ENCODE measurements around the gene PHYKPL. TPM values are rescaled to one million over a fixed set of nuclear protein-coding genes. Genes with fewer than 3 reads are reported as not detected.

Gene PHYKPL
- total RNA-seq, 1 donor from 2014 or later = 95.4 TPM

- no peak for DNase-seq (ENCODE audit: low spot score)
Measured at GRCh38 chr5:178189433-178189832, 43.2 kb downstream of the PHYKPL start.

- DNase-seq (ENCODE audit: low spot score) = no peak
Measured at GRCh38 chr5:178187014-178187413, 45.6 kb downstream of the PHYKPL start, which contains the start of gene GMCL2. Gene GMCL2, minus strand, starts transcription at chr5:178187371. Its CDS starts 72 bp downstream, at chr5:178187299.

GRCh38 chr5:178186427-178186826 lies 46.2 kb downstream of the PHYKPL start:
- DNase-seq (ENCODE audit: low spot score) = no peak

GRCh38 chr5:178182158-178182876 lies 50.3 kb downstream of the PHYKPL start:
- no peak for DNase-seq (ENCODE audit: low spot score)

- DNase-seq (ENCODE audit: low spot score) = no peak
Measured at GRCh38 chr5:178180141-178180863, 52.3 kb downstream of the PHYKPL start.

GRCh38 chr5:178177569-178177968 lies 55.0 kb downstream of the PHYKPL start:
- no peak for DNase-seq (ENCODE audit: low spot score)

- DNase-seq (ENCODE audit: low spot score) = no peak
Measured at GRCh38 chr5:178176791-178177190, 55.8 kb downstream of the PHYKPL start.

GRCh38 chr5:178174456-178174855 lies 58.1 kb downstream of the PHYKPL start:
- no peak for DNase-seq (ENCODE audit: low spot score)

- no peak for DNase-seq (ENCODE audit: low spot score)
Measured at GRCh38 chr5:178170455-178170854, 62.1 kb downstream of the PHYKPL start.

- no peak for DNase-seq (ENCODE audit: low spot score)
Measured at GRCh38 chr5:178165581-178165980, 67.0 kb downstream of the PHYKPL start.

GRCh38 chr5:178163772-178164735 lies 68.5 kb downstream of the PHYKPL start:
- peak; percentile 77 for DNase-seq (ENCODE audit: low spot score)

GRCh38 chr5:178162481-178162880 lies 70.1 kb downstream of the PHYKPL start:
- no peak for DNase-seq (ENCODE audit: low spot score)

GRCh38 chr5:178160176-178160575 lies 72.4 kb downstream of the PHYKPL start:
- no peak for DNase-seq (ENCODE audit: low spot score)

Other genes with a start within 250 kb of the PHYKPL start
- not detected for gene PROP1, start 236.6 kb downstream of the PHYKPL start, total RNA-seq
- gene N4BP3, start 119.3 kb downstream of the PHYKPL start, total RNA-seq = 1.2 TPM
- gene RMND5B, start 101.8 kb downstream of the PHYKPL start, total RNA-seq = 43.7 TPM
- 69.4 TPM for gene NHP2, start 78.9 kb downstream of the PHYKPL start, total RNA-seq
- not detected for gene GMCL2, start 45.4 kb downstream of the PHYKPL start, total RNA-seq
- 110 TPM for gene HNRNPAB, start 28.3 kb downstream of the PHYKPL start, total RNA-seq

All from mucosa of gallbladder (tissue), 1 donor.